ENCODE data around the gene FRS3. TPM values are rescaled to one million over a fixed set of nuclear protein-coding genes. Genes with fewer than 3 reads are reported as not detected.
A peak's percentile ranks its signal among the peaks of the same experiment; 100 is the strongest.

The FRS3 gene
- total RNA-seq, 2 donors from 2014 or later, result 2.6 to 5.3 TPM

- DNase-seq, result no peak
- Histone ChIP-seq H3K27ac (peak overlapping the region; percentile 79 to 93 (median 86)), H3K4me1 (peaks cover 19% of the 10 kb centered on the region), H3K9me3 (no peaks in the 10 kb centered on the region), H3K27me3 (no peaks in the 10 kb centered on the region), H3K36me3 (replicated peaks in 1 of 2; ENCODE audit: insufficient read depth in 1 of 2, low read depth in 2 of 2) (no peaks in the 10 kb centered on the region), H3K4me3 (no peak overlapping the region)
- WGBS, 2 donors, result 42 to 71% methylated on average over 3 to 11 of the region's 11 CpGs
- intact Hi-C loops (cut with DNase I), result no loop called here
- ATAC-seq, result no peak
- no peak for TF ChIP-seq CTCF (IDR thresholded peaks at IDR 0.05)
- no peak for TF ChIP-seq POLR2A (IDR thresholded peaks at IDR 0.05)
Observed at GRCh38 chr6:41733360-41733706, 46.4 kb downstream of the FRS3 start.

- 68 to 69% methylated on average over 4 to 8 of the region's 8 CpGs for WGBS, 2 donors
- no peak for ATAC-seq
- Histone ChIP-seq H3K36me3 (replicated peaks in 1 of 2; ENCODE audit: insufficient read depth in 1 of 2, low read depth in 2 of 2) (no peaks in the 10 kb centered on the region), H3K4me3 (no peak overlapping the region), H3K9me3 (no peaks in the 10 kb centered on the region), H3K4me1 (peaks cover 25% of the 10 kb centered on the region), H3K27me3 (no peaks in the 10 kb centered on the region), H3K27ac (peak overlapping the region in 3 of 4 donors; percentile 85 to 93 (median 87))
- intact Hi-C loops (cut with DNase I), result no loop called here
- TF ChIP-seq POLR2A (IDR thresholded peaks at IDR 0.05), result no peak
- TF ChIP-seq CTCF (IDR thresholded peaks at IDR 0.05), result no peak
- peak in 2 of 4 donors; percentile 32 to 36 for DNase-seq
Observed at GRCh38 chr6:41732591-41733359, 46.9 kb downstream of the FRS3 start.

GRCh38 chr6:41732149-41732548 is 47.6 kb downstream of the FRS3 start:
- H3K9me3 ChIP-seq, result no peaks in the 10 kb centered on the region
- H3K36me3 ChIP-seq (replicated peaks in 1 of 2; ENCODE audit: insufficient read depth in 1 of 2, low read depth in 2 of 2), result no peaks in the 10 kb centered on the region
- no peaks in the 10 kb centered on the region for H3K27me3 ChIP-seq
- peak overlapping the region in 1 of 4 donors; percentile 93 for H3K27ac ChIP-seq
- no peak for ATAC-seq
- peaks cover 28% of the 10 kb centered on the region for H3K4me1 ChIP-seq
- TF ChIP-seq CTCF (IDR thresholded peaks at IDR 0.05), result no peak
- no peak for TF ChIP-seq POLR2A (IDR thresholded peaks at IDR 0.05)
- DNase-seq, result no peak
- H3K4me3 ChIP-seq, result no peak overlapping the region
- intact Hi-C loops (cut with DNase I), result no loop called here

- TF ChIP-seq POLR2A (IDR thresholded peaks at IDR 0.05) (no peak), CTCF (IDR thresholded peaks at IDR 0.05) (no peak)
- intact Hi-C loops (cut with DNase I), result no loop called here
- ATAC-seq (no peak), DNase-seq (no peak)
- Histone ChIP-seq H3K27me3 (no peaks in the 10 kb centered on the region), H3K4me1 (peaks cover 28% of the 10 kb centered on the region), H3K9me3 (no peaks in the 10 kb centered on the region), H3K4me3 (no peak overlapping the region), H3K27ac (no peak overlapping the region), H3K36me3 (replicated peaks in 1 of 2; ENCODE audit: insufficient read depth in 1 of 2, low read depth in 2 of 2) (no peaks in the 10 kb centered on the region)
- WGBS, 2 donors, result 75 to 83% methylated on average over 4 to 7 of the region's 7 CpGs
Observed at GRCh38 chr6:41731561-41732086, 48.1 kb downstream of the FRS3 start.
